A673 (cell line): ENCODE results near the gene DHRS1. TPM values are rescaled to one million over a fixed set of nuclear protein-coding genes. Genes with fewer than 3 reads are reported as not detected.

Source experiments
- BruUV-seq: library from RNA; stranded (reverse); fragments of 400-500 nt; replicated peaks from 2 replicates; lab custom pipeline; 2021; lab: Mats Ljungman, UMichigan
- CTCF ChIA-PET: fragments of 300-600 bp; sonication (Branson Sonifier 250); formaldehyde crosslinking; loops from one replicate; lab custom pipeline; 2022; ENCODE audit warnings: antibody characterized with exemption; lab: Charles Lee
- POLR2A ChIA-PET: fragments of 300-600 bp; sonication (Branson Sonifier 250); formaldehyde crosslinking; loops from one replicate; lab custom pipeline; 2022; ENCODE audit warnings: antibody characterized with exemption; ENCODE audit not compliant: low non-redundant PET; lab: Charles Lee
- DNase-seq: peaks from one replicate; pipeline ENCODE4 v3.0.0-alpha.2; 2015; ENCODE audit warnings: low spot score
- H3K27ac ChIP-seq: fragments of 200-600 bp; sonication (generic); 2 replicates; pipeline ENCODE4 v1.5.1; 2016; ENCODE audit warnings: mixed run types, low read depth, mild to moderate bottlenecking, mixed read lengths, antibody characterized with exemption, low read length; ENCODE audit not compliant: poor library complexity, severe bottlenecking
- H3K27me3 ChIP-seq: fragments of 200-600 bp; sonication (generic); replicated peaks from 2 replicates; pipeline ENCODE4 v1.6.1; 2017; ENCODE audit warnings: mixed run types, low read depth, mild to moderate bottlenecking, mixed read lengths, antibody characterized with exemption, low read length; ENCODE audit not compliant: insufficient read depth, poor library complexity
- H3K36me3 ChIP-seq: fragments of 200-600 bp; sonication (generic); 2 replicates; pipeline ENCODE4 v1.6.1; 2016; ENCODE audit warnings: mixed run types, mild to moderate bottlenecking, mixed read lengths, antibody characterized with exemption, low read length; ENCODE audit not compliant: insufficient read depth, poor library complexity, severe bottlenecking
- H3K4me1 ChIP-seq: fragments of 200-600 bp; sonication (generic); 2 replicates; pipeline ENCODE4 v1.6.1; 2017; ENCODE audit warnings: mixed run types, mild to moderate bottlenecking, mixed read lengths, antibody characterized with exemption, low read length; ENCODE audit not compliant: insufficient read depth, poor library complexity, severe bottlenecking
- H3K4me3 ChIP-seq: fragments of 200-600 bp; sonication (generic); 2 replicates; pipeline ENCODE4 v1.5.1; 2016; ENCODE audit warnings: low read depth, mixed run types, mild to moderate bottlenecking, mixed read lengths, low read length; ENCODE audit not compliant: poor library complexity, severe bottlenecking
- H3K9me3 ChIP-seq: fragments of 200-600 bp; sonication (generic); 2 replicates; pipeline ENCODE4 v1.6.1; 2016; ENCODE audit warnings: mixed run types, low read depth, mild to moderate bottlenecking, mixed read lengths, antibody characterized with exemption, low read length; ENCODE audit not compliant: poor library complexity, severe bottlenecking
- CTCF ChIP-seq: fragments of 300-800, 200-600 bp; sonication (generic); conservative IDR thresholded peaks from 2 replicates; pipeline ENCODE4 v1.5.1; 2017; ENCODE audit warnings: low read depth, mild to moderate bottlenecking, antibody characterized with exemption, low read length, moderate library complexity, mixed read lengths
- EZH2 ChIP-seq: fragments of 200-600 bp; sonication (generic); IDR thresholded peaks from 2 replicates; pipeline ENCODE4 v1.6.1; 2017; ENCODE audit warnings: borderline replicate concordance, low read depth, mild to moderate bottlenecking, mixed read lengths, antibody characterized with exemption, low read length; ENCODE audit not compliant: poor library complexity, severe bottlenecking
- intact Hi-C: fragments of 100-400 bp; cut with micrococcal nuclease; formaldehyde crosslinking; loops from one replicate; pipeline ENCODE4 v1.10.0; 2022; ENCODE audit not compliant: unreplicated experiment
- total RNA-seq: library from RNA; stranded (reverse); gene quantifications from 2 replicates; pipeline ENCODE4 v1.2.3, GENCODE V29; 2021

Gene DHRS1
- total RNA-seq, 1 experiment from 2014 or later = 13.3 TPM

GRCh38 chr14:24327303-24327702 is 27.7 kb upstream of the DHRS1 start:
- CTCF ChIA-PET = interaction anchor here (1.3 to 1.5 kb wide), 2 partner anchors 105 to 109 kb away, joined by 5 to 6 read pairs; no protein-coding TSS in a partner anchor
- intact Hi-C loops = no loop called here
- DNase-seq = no peak

GRCh38 chr14:24325963-24326362 is 26.4 kb upstream of the DHRS1 start:
- intact Hi-C loops = no loop called here
- no peaks in the 10 kb centered on the region for H3K4me1 ChIP-seq
- POLR2A ChIA-PET = no interaction called here
- CTCF ChIA-PET = interaction anchor here (0.7 to 2.0 kb wide), 3 partner anchors 18 to 117 kb away, joined by 3 to 7 read pairs (median 3); partner anchors contain the start of gene CIDEB
- no peaks in the 10 kb centered on the region for H3K27me3 ChIP-seq
- no peaks in the 10 kb centered on the region for H3K9me3 ChIP-seq
- TF ChIP-seq EZH2 (no peak), CTCF (no peak)
- no peak for DNase-seq
- no peak overlapping the region for H3K27ac ChIP-seq
- no TSS peak for BruUV-seq
- no peak overlapping the region for H3K4me3 ChIP-seq
- H3K36me3 ChIP-seq = no peaks in the 10 kb centered on the region

More at GRCh38 chr14:24327303-24327702, 27.7 kb upstream of the DHRS1 start:
- no peaks in the 10 kb centered on the region for H3K4me1 ChIP-seq
- BruUV-seq = no TSS peak
- no peak for TF ChIP-seq EZH2
- TF ChIP-seq CTCF = no peak
- H3K27ac ChIP-seq = no peak overlapping the region
- no peaks in the 10 kb centered on the region for H3K9me3 ChIP-seq
- H3K27me3 ChIP-seq = no peaks in the 10 kb centered on the region
- no peak overlapping the region for H3K4me3 ChIP-seq
- POLR2A ChIA-PET = interaction anchor here (0.6 to 0.7 kb wide), 2 partner anchors 18 to 96 kb away, joined by 8 to 14 read pairs; no protein-coding TSS in a partner anchor
- H3K36me3 ChIP-seq = no peaks in the 10 kb centered on the region

- no peaks in the 10 kb centered on the region for H3K27me3 ChIP-seq
- intact Hi-C loops = no loop called here
These were observed 25.5 kb upstream of the DHRS1 start for GRCh38 chr14:24325041-24325530.

More at GRCh38 chr14:24325041-24325530, 25.5 kb upstream of the DHRS1 start:
- no peaks in the 10 kb centered on the region for H3K36me3 ChIP-seq
- no TSS peak for BruUV-seq
- ChIA-PET POLR2A (no interaction called here), CTCF (interaction anchor here (2.0 kb wide), 1 partner anchor 107 kb away, joined by 7 read pairs; no protein-coding TSS in a partner anchor)
- TF ChIP-seq CTCF = no peak
- TF ChIP-seq EZH2 = no peak
- DNase-seq = no peak
- no peaks in the 10 kb centered on the region for H3K9me3 ChIP-seq
- H3K4me3 ChIP-seq = no peak overlapping the region
- no peak overlapping the region for H3K27ac ChIP-seq
- H3K4me1 ChIP-seq = no peaks in the 10 kb centered on the region
